Transverse colon (tissue), 4 donors: ENCODE results near the gene LRFN2. TPM values are rescaled to one million over a fixed set of nuclear protein-coding genes. Genes with fewer than 3 reads are reported as not detected.

Experiments used
- DNase-seq: peaks from one replicate; pipeline ENCODE4 v3.0.0-alpha.2; 2019
- H3K27ac ChIP-seq, 4 donors: fragments of 200-600 bp; sonication (generic); 2 replicates each; pipeline ENCODE4 v1.5.1; 2016 to 2018; ENCODE audit warnings: inconsistent platforms in 4 of 4
- H3K27me3 ChIP-seq: fragments of 200-600 bp; sonication (generic); 2 replicates; pipeline ENCODE4 v1.5.1; 2017; ENCODE audit warnings: inconsistent platforms
- H3K36me3 ChIP-seq, 4 donors: fragments of 200-600 bp; sonication (generic); 2 replicates each; pipeline ENCODE4 v1.5.1; 2017 to 2019; ENCODE audit warnings: inconsistent platforms in 4 of 4
- H3K4me1 ChIP-seq, 4 donors: fragments of 200-600 bp; sonication (generic); 2 replicates each; pipeline ENCODE4 v1.5.1; 2017 to 2020; ENCODE audit warnings: inconsistent platforms in 4 of 4
- H3K4me3 ChIP-seq, 4 donors: fragments of 200-600 bp; sonication (generic); 1 replicate in 1 of 4; 2 replicates in 3 of 4; pipeline versions ENCODE4 v1.5.1 to v1.6.1; 2017 to 2019; ENCODE audit warnings: inconsistent platforms in 4 of 4
- H3K9me3 ChIP-seq, 2 donors: fragments of 200-600 bp; sonication (generic); 2 replicates each; pipeline ENCODE4 v1.5.1; 2017 to 2019; ENCODE audit warnings: inconsistent platforms in 2 of 2
- CTCF ChIP-seq, 5 experiments: fragments of 200-600 bp in 3 of 5; fragments of 450-650 bp in 2 of 5; sonication (generic) in 3 of 5; IDR thresholded peaks; 1 replicate in 2 of 5; 2 replicates in 3 of 5; pipeline ENCODE4 v1.5.1; 2016 to 2017; ENCODE audit warnings: antibody characterized with exemption in 5 of 5, inconsistent platforms in 3 of 5, mild to moderate bottlenecking in 2 of 5, moderate library complexity in 1 of 5
- EP300 ChIP-seq: sonication (generic); formaldehyde crosslinking; IDR thresholded peaks from one replicate; pipeline ENCODE4 v1.6.1; 2017; ENCODE audit warnings: antibody characterized with exemption, low read depth
- POLR2A ChIP-seq: fragments of 450-650 bp; IDR thresholded peaks from one replicate; pipeline ENCODE4 v1.6.1; 2016; ENCODE audit warnings: antibody characterized with exemption, mild to moderate bottlenecking, moderate library complexity
- POLR2AphosphoS5 ChIP-seq, 3 donors: sonication (generic); formaldehyde crosslinking; IDR thresholded peaks; one replicate each; pipeline ENCODE4 v1.6.1; 2016; ENCODE audit warnings: antibody characterized with exemption in 3 of 3
- WGBS, 2 donors: methylation state at CpG; one replicate each; pipeline ENCODE4 v1.1.5; 2018; ENCODE audit warnings: low coverage in 1 of 2; 5-methylcytosine and 5-hydroxymethylcytosine counted together
- in situ Hi-C, 4 donors: fragments of 200-750 bp; cut with MboI; loops; one replicate each; pipeline versions ENCODE4 v1.15.0 to v1.15.1; 2017; ENCODE audit warnings: low sequenced_read_pairs in 3 of 4, low pct_ligation_motif_present in 1 of 4, low pct_unique_long_range_greater_than_20kb in 1 of 4
- intact Hi-C: fragments of 100-400 bp; cut with DNase I; formaldehyde crosslinking; loops from one replicate; pipeline ENCODE4 v1.15.1; 2023; ENCODE audit warnings: low total_unique reads
- total RNA-seq, 4 donors: library from RNA; depleted of rRNA; stranded (reverse); fragments of >200 nt; gene quantifications; one replicate each; pipeline ENCODE4 v1.1.0, GENCODE V29; 2016

The LRFN2 gene
- total RNA-seq, 4 donors from 2014 or later, result 0.40 to 0.41 TPM; not detected in 2

GRCh38 chr6:40379811-40380210, 207.4 kb downstream of the LRFN2 start:
- DNase-seq, result no peak
- no peak overlapping the region for H3K27ac ChIP-seq
- no peaks in the 10 kb centered on the region for H3K27me3 ChIP-seq
- in situ Hi-C loops (no loop called here), intact Hi-C loops (no loop called here)
- 68 to 100% methylated on average over 1 of the region's 1 CpG for WGBS, 2 donors
- H3K4me1 ChIP-seq, result no peaks in the 10 kb centered on the region
- H3K36me3 ChIP-seq, result no peaks in the 10 kb centered on the region
- H3K9me3 ChIP-seq, result no peaks in the 10 kb centered on the region
- TF ChIP-seq CTCF (IDR thresholded peaks at IDR 0.05), result no peak
- TF ChIP-seq POLR2A, result no peak
- TF ChIP-seq POLR2AphosphoS5 (IDR thresholded peaks at IDR 0.05), result no peak
- TF ChIP-seq EP300, result no peak
- no peak overlapping the region for H3K4me3 ChIP-seq

DNA sequence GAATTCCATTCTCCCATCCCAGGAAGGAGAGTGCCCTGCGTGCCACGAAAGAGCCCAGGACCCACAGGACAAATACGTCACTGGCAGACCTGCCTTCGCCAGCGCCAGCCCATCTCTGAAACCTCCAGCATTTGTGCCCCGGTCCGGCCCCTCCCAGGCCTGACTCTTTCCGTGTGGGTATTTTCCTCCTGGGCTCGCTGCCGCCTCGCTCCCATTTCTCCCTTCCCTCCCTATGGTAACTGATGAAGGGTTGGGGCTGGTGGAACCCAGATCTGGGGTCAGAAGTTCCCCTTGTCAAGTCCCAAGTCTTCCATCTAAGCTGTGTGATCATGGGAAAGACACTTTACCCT, 208.5 kb downstream of the LRFN2 start:
- in situ Hi-C loops, result no loop called here
- WGBS, 2 donors, result 94% methylated on average over 11 of the region's 11 CpGs; no CpG with 5 or more reads in 1 of the 2 donors
- DNase-seq, result no peak
- Histone ChIP-seq H3K4me3 (no peak overlapping the region), H3K9me3 (no peaks in the 10 kb centered on the region), H3K27ac (no peak overlapping the region), H3K4me1 (no peaks in the 10 kb centered on the region), H3K27me3 (no peaks in the 10 kb centered on the region), H3K36me3 (no peaks in the 10 kb centered on the region)
- intact Hi-C loops, result no loop called here
- TF ChIP-seq POLR2AphosphoS5 (IDR thresholded peaks at IDR 0.05) (no peak), CTCF (IDR thresholded peaks at IDR 0.05) (no peak), EP300 (no peak)

DNA sequence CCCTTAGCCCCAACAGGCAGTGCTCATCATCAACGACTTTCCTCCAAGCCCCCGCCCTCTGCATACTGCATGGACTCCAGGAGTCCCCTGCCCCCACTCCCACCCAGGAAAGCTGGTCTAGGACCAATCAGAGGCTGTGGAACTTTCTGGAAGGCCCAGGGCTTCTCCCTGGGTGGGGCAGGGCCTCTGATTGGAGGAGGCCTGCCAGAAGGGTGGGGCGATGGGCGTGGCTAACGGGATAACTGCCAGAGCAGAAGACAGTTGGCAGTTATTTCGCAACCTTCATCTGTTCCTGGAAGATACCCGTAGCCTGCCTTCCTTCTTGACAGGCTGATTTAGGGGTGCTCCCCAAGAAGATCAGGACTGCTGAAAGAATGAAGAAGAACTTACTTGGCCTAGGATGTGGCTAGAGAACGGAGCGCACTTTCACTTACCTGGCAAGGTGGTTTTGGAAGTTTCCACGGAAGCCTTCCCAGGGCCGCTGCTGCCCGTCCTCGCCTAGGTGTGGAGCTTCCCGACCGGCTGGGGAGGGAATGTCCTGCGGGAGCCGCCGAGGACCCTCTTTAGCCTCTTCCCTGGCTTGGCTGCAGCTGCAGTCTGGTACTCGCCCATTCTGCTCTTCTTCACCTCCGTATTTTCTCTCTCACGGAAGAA, 209.0 kb downstream of the LRFN2 start:
- 60 to 87% methylated on average over 2 to 21 of the region's 21 CpGs for WGBS, 2 donors
- Histone ChIP-seq H3K27me3 (no peaks in the 10 kb centered on the region), H3K4me1 (no peaks in the 10 kb centered on the region), H3K36me3 (no peaks in the 10 kb centered on the region), H3K27ac (no peak overlapping the region), H3K9me3 (no peaks in the 10 kb centered on the region), H3K4me3 (no peak overlapping the region)
- in situ Hi-C loops, result no loop called here
- intact Hi-C loops, result no loop called here
- no peak for TF ChIP-seq POLR2A
- TF ChIP-seq POLR2AphosphoS5 (IDR thresholded peaks at IDR 0.05), result no peak
- no peak for TF ChIP-seq EP300
- TF ChIP-seq CTCF (IDR thresholded peaks at IDR 0.05), result no peak
- DNase-seq, result no peak

DNA sequence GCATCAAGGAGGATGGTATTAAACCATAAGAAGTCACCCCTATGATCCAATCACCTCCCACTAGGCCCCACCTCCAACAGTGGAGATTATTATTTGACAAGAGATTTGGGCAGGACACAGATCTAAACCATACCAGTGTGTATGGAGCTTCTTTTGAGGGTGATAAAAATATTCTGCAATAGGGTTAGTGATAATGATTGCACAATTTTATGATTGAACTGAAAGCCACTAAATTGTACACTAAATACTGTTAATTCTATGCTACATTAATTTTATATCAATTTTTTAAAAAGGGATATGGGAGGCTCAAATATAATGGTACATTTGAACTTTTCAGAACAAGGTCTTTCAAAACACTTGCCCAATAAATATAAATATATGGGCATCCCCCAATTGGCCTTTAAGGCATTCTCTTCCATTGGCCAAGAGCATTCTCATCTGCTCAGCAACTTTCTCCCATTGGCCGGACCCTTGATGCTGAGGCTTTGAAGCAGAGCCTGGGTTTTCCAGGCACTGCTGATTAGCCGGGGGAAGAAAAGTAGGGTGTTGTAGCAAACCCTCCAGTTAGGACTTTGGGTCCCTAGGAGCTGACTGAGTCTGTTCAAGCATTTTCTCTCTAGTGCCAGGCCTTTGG, 209.9 kb downstream of the LRFN2 start:
- Histone ChIP-seq H3K36me3 (no peaks in the 10 kb centered on the region), H3K27me3 (no peaks in the 10 kb centered on the region), H3K4me3 (no peak overlapping the region), H3K27ac (no peak overlapping the region), H3K9me3 (no peaks in the 10 kb centered on the region), H3K4me1 (no peaks in the 10 kb centered on the region)
- intact Hi-C loops (no loop called here), in situ Hi-C loops (no loop called here)
- TF ChIP-seq EP300, result no peak
- no peak for TF ChIP-seq CTCF (IDR thresholded peaks at IDR 0.05)
- no peak for DNase-seq
- WGBS, 2 donors, result 94% methylated on average over 2 of the region's 2 CpGs; no CpG with 5 or more reads in 1 of the 2 donors
